HL-60 (cell line): Measurements from ENCODE around the gene NAV2.

Experiments
- CTCF ChIP-seq: IDR thresholded peaks from one replicate; pipeline ENCODE4 v1.5.1; 2011; ENCODE audit warnings: low read length, control low read depth, inconsistent platforms; ENCODE audit not compliant: insufficient read depth
- GABPA ChIP-seq: IDR thresholded peaks from 2 replicates; pipeline ENCODE4 v1.6.1; 2012; ENCODE audit warnings: low read depth

- no peak for TF ChIP-seq CTCF
- no peak for TF ChIP-seq GABPA
These were observed 303.1 kb downstream of the NAV2 start for GRCh38 chr11:20015529-20016427.
